K562 (cell line): ENCODE data around the gene C16orf74. TPM values are rescaled to one million over a fixed set of nuclear protein-coding genes. Genes with fewer than 3 reads are reported as not detected.

ENCODE experiments used
- ATAC-seq: fragments of 200-7000 bp; cut with Tn5 transposase; 3 replicates; pipeline ENCODE4 v1.9.1; 2020; ENCODE audit warnings: moderate library complexity
- BruUV-seq: library from RNA; stranded (reverse); fragments of 400-500 nt; replicated peaks from 2 replicates; lab custom pipeline; 2021; lab: Mats Ljungman, UMichigan
- CTCF ChIA-PET: fragments of 300-600 bp; formaldehyde crosslinking; extraction: SDS; loops from one replicate; lab custom pipeline; 2021; ENCODE audit warnings: low intra/inter-chr PET ratio; lab: Yijun Ruan, JAX
- POLR2A ChIA-PET: fragments of 300-600, 350-650 bp; sonication (Branson Sonifier 250); formaldehyde crosslinking; extraction: SDS; loops from one replicate; lab custom pipeline; 2021; ENCODE audit warnings: antibody characterized with exemption, inconsistent platforms; lab: Yijun Ruan, JAX
- DNase-seq, 4 experiments: peaks; one replicate each; pipeline versions ENCODE4 v3.0.0 to v3.0.0-alpha.2; 2011 to 2018; ENCODE audit warnings: low spot score in 3 of 4, mixed read lengths in 3 of 4; ENCODE audit errors: extremely low read depth in 1 of 4
- FAIRE-seq: peaks from 2 replicates; lab custom pipeline; 2011; peaks lifted over from hg19 to GRCh38; lab: Jason Lieb, UNC
- H2AFZ ChIP-seq: 2 replicates; pipeline ENCODE4 v1.6.0; 2011; ENCODE audit warnings: low read depth, low read length, control low read depth, inconsistent platforms
- H3K27ac ChIP-seq: fragments of 200-600 bp; 3 replicates; pipeline ENCODE4 v1.8.0; 2011; ENCODE audit warnings: low read depth, mild to moderate bottlenecking, control low read depth, inconsistent platforms, low read length, moderate library complexity, mixed read lengths; ENCODE audit errors: extremely low read depth
- H3K27me3 ChIP-seq, 2 experiments: fragments of 300-600 bp in 1 of 2; 2 replicates in 1 of 2; 3 replicates in 1 of 2; pipeline versions ENCODE4 v1.6.0 to v1.8.0; 2011; ENCODE audit warnings: inconsistent platforms in 2 of 2, low read length in 2 of 2, mild to moderate bottlenecking in 1 of 2, mixed read lengths in 1 of 2, moderate library complexity in 1 of 2; ENCODE audit not compliant: control insufficient read depth in 2 of 2, insufficient read depth in 2 of 2
- H3K36me3 ChIP-seq: fragments of 300-600 bp; 3 replicates; pipeline ENCODE4 v1.8.0; 2011; ENCODE audit warnings: mild to moderate bottlenecking, low read length, inconsistent platforms; ENCODE audit not compliant: control insufficient read depth, insufficient read depth
- H3K4me1 ChIP-seq, 2 experiments: fragments of 200-600 bp in 1 of 2; replicated peaks in 1 of 2; 2 replicates in 1 of 2; 3 replicates in 1 of 2; pipeline versions ENCODE4 v1.5.1 to v1.8.0; 2011; ENCODE audit warnings: inconsistent platforms in 2 of 2, low read length in 2 of 2, mild to moderate bottlenecking in 1 of 2, mixed read lengths in 1 of 2, moderate library complexity in 1 of 2; ENCODE audit not compliant: control insufficient read depth in 2 of 2, insufficient read depth in 2 of 2
- H3K4me2 ChIP-seq: 2 replicates; pipeline ENCODE4 v1.6.1; 2011; ENCODE audit warnings: low read length, control low read depth, inconsistent platforms, mixed read lengths; ENCODE audit not compliant: insufficient read depth
- H3K4me3 ChIP-seq: fragments of 200-600 bp; sonication (generic), shearing (Covaris generic); 2 replicates; pipeline ENCODE4 v1.5.1; 2016; ENCODE audit warnings: control low read depth, inconsistent platforms
- H3K79me2 ChIP-seq: fragments of 200-600 bp; 3 replicates; pipeline ENCODE4 v1.8.0; 2011; ENCODE audit warnings: low read length, inconsistent platforms; ENCODE audit not compliant: control insufficient read depth, insufficient read depth
- H3K9ac ChIP-seq, 2 experiments: 2 replicates each; pipeline versions ENCODE4 v1.6.0 to v1.6.1; 2011; ENCODE audit warnings: low read depth in 2 of 2, low read length in 2 of 2, control low read depth in 1 of 2, inconsistent platforms in 1 of 2, mild to moderate bottlenecking in 1 of 2, mixed read lengths in 1 of 2; ENCODE audit not compliant: insufficient read depth in 1 of 2
- H3K9me1 ChIP-seq: one replicate; pipeline ENCODE4 v1.6.0; 2011; ENCODE audit warnings: inconsistent platforms, mild to moderate bottlenecking, low read length, moderate library complexity; ENCODE audit not compliant: control insufficient read depth, insufficient read depth
- H3K9me3 ChIP-seq: replicated peaks from 2 replicates; pipeline ENCODE4 v1.5.1; 2011; ENCODE audit warnings: low read depth, low read length, inconsistent platforms; ENCODE audit not compliant: control insufficient read depth, insufficient read depth
- H4K20me1 ChIP-seq: replicated peaks from 2 replicates; pipeline ENCODE4 v1.6.1; 2011; ENCODE audit warnings: low read length, inconsistent platforms, mixed read lengths; ENCODE audit not compliant: control insufficient read depth, insufficient read depth
- ARID3A ChIP-seq: IDR thresholded peaks from 2 replicates; pipeline ENCODE4 v1.6.1; 2012; ENCODE audit warnings: low read depth, low read length, improper control_type of control experiment, borderline replicate concordance
- ATF2 ChIP-seq: sonication (generic); formaldehyde crosslinking; IDR thresholded peaks from 2 replicates; pipeline ENCODE4 v1.8.1; 2022; ENCODE audit warnings: missing genetic modification reagents
- CLOCK ChIP-seq: fragments of 250-450 bp; sonication (Bioruptor Pico); IDR thresholded peaks from 2 replicates; pipeline ENCODE4 v1.4.0; 2020; ENCODE audit warnings: mild to moderate bottlenecking, moderate library complexity, borderline replicate concordance
- LCOR ChIP-seq: sonication (generic); formaldehyde crosslinking; IDR thresholded peaks from 2 replicates; pipeline ENCODE4 v1.8.0; 2022; ENCODE audit warnings: mild to moderate bottlenecking, missing genetic modification reagents
- NCOA6 ChIP-seq: fragments of 450-650 bp; IDR thresholded peaks from 2 replicates; pipeline ENCODE4 v1.6.1; 2017; ENCODE audit warnings: mild to moderate bottlenecking
- NR3C1 ChIP-seq: sonication (generic); formaldehyde crosslinking; IDR thresholded peaks from 2 replicates; pipeline ENCODE4 v1.8.1; 2022; ENCODE audit warnings: missing genetic modification reagents
- PHF20 ChIP-seq: fragments of 450-650 bp; IDR thresholded peaks from 2 replicates; pipeline ENCODE4 v1.6.1; 2018; ENCODE audit not compliant: partially characterized antibody
- POLR2AphosphoS5 ChIP-seq: IDR thresholded peaks from 2 replicates; pipeline ENCODE4 v1.6.1; 2011; ENCODE audit warnings: mild to moderate bottlenecking, low read depth, low read length, moderate library complexity; ENCODE audit not compliant: control insufficient read depth, insufficient read depth
- POLR2B ChIP-seq: fragments of 450-650 bp; IDR thresholded peaks from 2 replicates; pipeline ENCODE4 v1.6.1; 2018; ENCODE audit warnings: low read depth; ENCODE audit not compliant: partially characterized antibody
- POLR2G ChIP-seq: fragments of 200-400 bp; formaldehyde crosslinking; IDR thresholded peaks from 2 replicates; pipeline ENCODE4 v1.6.1; 2017; ENCODE audit warnings: low read depth, mild to moderate bottlenecking, antibody characterized with exemption, low read length, moderate library complexity
- RBM22 ChIP-seq: fragments of 200-400 bp; formaldehyde crosslinking; IDR thresholded peaks from 2 replicates; pipeline ENCODE4 v1.6.1; 2018; ENCODE audit warnings: low read length, low read depth; ENCODE audit not compliant: poor library complexity, severe bottlenecking
- SAFB ChIP-seq: fragments of 200-400 bp; formaldehyde crosslinking; IDR thresholded peaks from 2 replicates; pipeline ENCODE4 v1.6.1; 2017; ENCODE audit warnings: low read depth, low read length, borderline replicate concordance
- SRSF1 ChIP-seq: fragments of 200-400 bp; formaldehyde crosslinking; IDR thresholded peaks from 2 replicates; pipeline ENCODE4 v1.6.1; 2017; ENCODE audit warnings: mild to moderate bottlenecking, low read depth, low read length, moderate library complexity
- SUPT5H ChIP-seq: fragments of 450-650 bp; IDR thresholded peaks from 2 replicates; pipeline ENCODE4 v1.6.1; 2016
- USF2 ChIP-seq: sonication (generic); formaldehyde crosslinking; IDR thresholded peaks from 2 replicates; pipeline ENCODE4 v1.5.0; 2020; ENCODE audit warnings: missing genetic modification reagents
- ZC3H8 ChIP-seq: fragments of 450-650 bp; IDR thresholded peaks from 2 replicates; pipeline ENCODE4 v1.6.1; 2017
- ZNF707 ChIP-seq: fragments of 250-450 bp; sonication (Bioruptor Pico); conservative IDR thresholded peaks from 2 replicates; pipeline ENCODE4 v1.8.0; 2022; ENCODE audit warnings: inconsistent platforms, mild to moderate bottlenecking, moderate library complexity
- ZNF76 ChIP-seq: fragments of 250-450 bp; sonication (Bioruptor Pico); IDR thresholded peaks from 2 replicates; pipeline ENCODE4 v1.4.0; 2020; ENCODE audit warnings: mild to moderate bottlenecking, moderate library complexity, borderline replicate concordance
- WGBS: fragments of 100-300 bp; shearing (Covaris generic); methylation state at CpG from one replicate; pipeline ENCODE4 v1.1.6; 2016; ENCODE audit warnings: low coverage, mixed read lengths; ENCODE audit not compliant: insufficient coverage; ENCODE audit errors: missing lambda C conversion rate; 5-methylcytosine and 5-hydroxymethylcytosine counted together
- in situ Hi-C: fragments of 300-500 bp; cut with MboI; formaldehyde crosslinking; loops from 4 replicates; pipeline ENCODE4 v1.15.0; 2018; ENCODE audit warnings: inconsistent platforms, mixed read lengths
- intact Hi-C: fragments of 100-400 bp; cut with micrococcal nuclease; formaldehyde crosslinking; loops from 2 replicates; pipeline ENCODE4 v1.14.2; 2022
- polyA plus RNA-seq, 8 experiments: library from polyadenylated mRNA; depleted of rRNA in 4 of 8; stranded (reverse) in 5 of 8; unstranded in 3 of 8; fragments of >200 nt; fragmentation: Nextera tagmentation in 2 of 8; fragmentation: Illumina TruSeq in 1 of 8; extraction: Ambion mirVana in 2 of 8; extraction: Trizol in 1 of 8; gene quantifications; 2 replicates each; pipeline versions ENCODE4 v1.2.1 to v1.2.3, GENCODE V29; 2011 to 2014; ENCODE audit warnings: inconsistent platforms in 1 of 8, missing spikeins in 1 of 8
- total RNA-seq, 7 experiments: library from RNA; depleted of rRNA in 6 of 7; stranded (reverse); fragments of >200 nt in 6 of 7; fragmentation: Illumina TruSeq in 2 of 7; extraction: Trizol in 2 of 7; gene quantifications; 2 replicates each; pipeline versions ENCODE4 v1.2.1 to v1.2.3, GENCODE V29; 2011 to 2021; ENCODE audit warnings: low replicate concordance in 1 of 7

The C16orf74 gene
- total and polyA plus RNA-seq, 9 of the 15 experiments (the other 6 are each of a cell fraction or from before 2014, with no cell fraction given): not detected

GRCh38 chr16:85667261-85667660 is 83.6 kb downstream of the C16orf74 start:
- no peak overlapping the region for H3K4me3 ChIP-seq
- H4K20me1 ChIP-seq: peaks cover 28% of the 10 kb centered on the region
- no peak overlapping the region for H3K27ac ChIP-seq
- in situ Hi-C loops: no loop called here
- H3K9me1 ChIP-seq: no peaks in the 10 kb centered on the region
- DNase-seq (no peak), ATAC-seq (no peak; the same call in 2 of the 3 replicates), FAIRE-seq (no peak)
- 91% methylated on average over 9 of the region's 9 CpGs for WGBS
- POLR2A ChIA-PET: interaction anchor here (1.1 kb wide), 1 partner anchor 10 kb away, joined by 3 read pairs; no protein-coding TSS in a partner anchor
- H3K9ac ChIP-seq: no peak overlapping the region
- no peak overlapping the region for H3K4me2 ChIP-seq
- peaks cover 16% of the 10 kb centered on the region; the same call in 1 of the 3 replicates for H3K79me2 ChIP-seq
- BruUV-seq: no TSS peak
- peaks cover 98% of the 10 kb centered on the region for H3K36me3 ChIP-seq
- H3K4me1 ChIP-seq: peaks cover 0 to 3% of the 10 kb centered on the region in 2 experiments; a peak in 1 of 5 replicates
- H3K27me3 ChIP-seq: no peaks in the 10 kb centered on the region
- H2AFZ ChIP-seq: no peak overlapping the region
- intact Hi-C loops: no loop called here
- CTCF ChIA-PET: no interaction called here
- H3K9me3 ChIP-seq: no peaks in the 10 kb centered on the region
- no peak for TF ChIP-seq ZNF707
- peak; percentile 44 for TF ChIP-seq SUPT5H
- TF ChIP-seq LCOR: no peak
- TF ChIP-seq NCOA6: no peak
- TF ChIP-seq RBM22: peak; percentile 80
- no peak for TF ChIP-seq SRSF1
- TF ChIP-seq NR3C1 (CRISPR knock-in tag): no peak
- TF ChIP-seq POLR2AphosphoS5: no peak
- no peak for TF ChIP-seq SAFB
- TF ChIP-seq ZNF76 (CRISPR knock-in tag): no peak
- TF ChIP-seq POLR2G: peak; percentile 48; the same call in 1 of the 2 replicates
- no peak for TF ChIP-seq CLOCK
- TF ChIP-seq PHF20: no peak
- no peak for TF ChIP-seq ZC3H8
- TF ChIP-seq ATF2 (CRISPR knock-in tag): no peak
- no peak for TF ChIP-seq ARID3A
- TF ChIP-seq USF2 (CRISPR knock-in tag): no peak
- peak; percentile 17 for TF ChIP-seq POLR2B
